ENCODE results near the gene NPTX1.
A peak's percentile ranks its signal among the peaks of the same experiment; 100 is the strongest.

NPTX1 gene

GRCh38 chr17:80478487-80479245 is 2.3 kb upstream of the NPTX1 start:
- no peak for DNase-seq

GRCh38 chr17:80477647-80478478 is 1.5 kb upstream of the NPTX1 start:
- DNase-seq: peak; percentile 57

GRCh38 chr17:80476877-80477646 is 655 bp upstream of the NPTX1 start:
- peak; percentile 18 for DNase-seq

DNA sequence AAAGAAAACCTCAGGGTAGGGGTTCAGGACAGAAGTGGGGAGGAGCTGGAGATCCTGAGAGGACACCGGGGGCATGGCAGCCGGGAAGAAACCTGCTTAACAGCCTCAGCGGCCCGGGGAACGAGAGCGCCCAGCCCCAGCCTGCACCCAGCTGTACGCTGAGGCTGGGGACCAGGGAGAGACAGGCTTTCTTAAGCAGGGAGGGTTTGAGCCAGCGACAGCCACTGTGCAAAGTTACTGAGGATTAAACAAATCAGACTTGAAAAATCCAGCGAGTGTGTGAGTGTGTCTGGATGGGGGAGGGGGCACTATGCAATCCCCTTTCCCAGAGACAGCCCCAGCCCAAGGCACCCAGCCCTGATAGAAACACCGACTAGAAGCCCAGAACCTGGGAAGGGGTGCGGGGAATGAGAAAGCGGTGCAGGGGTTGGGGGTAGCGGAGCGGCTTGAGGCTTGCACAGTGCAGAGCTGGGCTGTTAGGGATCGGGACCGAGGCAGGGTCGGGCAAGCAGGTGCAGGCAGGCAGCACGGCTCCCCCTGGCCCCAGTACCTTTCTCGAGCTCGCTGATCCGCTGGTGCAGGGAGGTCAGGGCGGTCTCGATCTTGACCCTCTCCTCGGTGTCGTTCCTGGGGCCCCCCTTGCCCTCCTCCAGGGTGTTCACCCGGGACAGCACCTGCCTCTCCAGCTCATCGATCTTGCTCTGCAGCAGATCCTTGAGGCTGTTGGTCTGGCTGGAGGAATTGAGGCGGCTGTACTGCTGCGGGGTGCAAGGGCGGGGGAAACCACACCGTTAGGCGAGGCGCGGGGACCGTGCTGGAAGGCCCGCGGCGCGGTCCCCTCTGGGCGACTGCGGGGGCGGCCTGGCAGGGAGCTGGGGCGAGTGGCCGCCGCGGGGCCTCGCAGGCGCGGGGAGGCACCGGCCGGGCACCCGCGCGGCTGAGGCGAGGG is 1.2 kb downstream of the NPTX1 start:
- no peak for DNase-seq

DNA sequence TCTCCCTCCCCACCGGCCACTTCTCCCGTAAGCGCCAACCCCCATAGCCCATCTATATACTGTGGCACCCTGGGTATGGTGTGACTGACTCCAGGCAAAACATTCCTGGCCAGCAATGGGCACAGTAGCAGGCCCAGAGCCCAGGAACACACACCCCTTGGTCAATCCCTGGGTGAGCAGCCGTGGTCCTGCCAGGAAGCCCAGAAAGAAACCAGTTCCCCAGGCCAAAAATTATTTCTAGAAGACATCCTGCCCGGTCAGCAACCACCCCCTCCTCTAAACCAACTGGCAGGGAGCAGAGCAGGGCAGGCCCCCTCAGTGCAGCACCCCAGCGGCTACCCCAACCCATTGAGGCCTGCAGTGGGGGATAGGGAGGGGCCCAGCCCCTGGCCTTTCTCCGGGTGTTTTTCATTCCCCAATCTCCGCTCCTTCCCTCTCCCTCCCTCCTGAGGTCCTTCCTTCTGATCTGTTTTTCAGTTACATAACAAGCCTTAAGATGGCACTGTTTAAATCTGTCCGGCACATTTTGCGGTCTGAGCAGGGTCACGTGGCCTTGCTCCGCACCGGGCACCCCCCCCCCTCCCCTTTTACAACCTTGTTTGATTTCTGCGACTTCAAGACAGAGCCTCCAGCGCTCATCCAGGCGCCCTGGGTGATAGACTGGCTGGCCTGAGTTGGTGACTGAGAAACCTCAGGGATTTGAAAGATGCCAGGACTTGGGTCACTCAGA is 2.0 kb downstream of the NPTX1 start:
- peak; percentile 50 for DNase-seq

DNA sequence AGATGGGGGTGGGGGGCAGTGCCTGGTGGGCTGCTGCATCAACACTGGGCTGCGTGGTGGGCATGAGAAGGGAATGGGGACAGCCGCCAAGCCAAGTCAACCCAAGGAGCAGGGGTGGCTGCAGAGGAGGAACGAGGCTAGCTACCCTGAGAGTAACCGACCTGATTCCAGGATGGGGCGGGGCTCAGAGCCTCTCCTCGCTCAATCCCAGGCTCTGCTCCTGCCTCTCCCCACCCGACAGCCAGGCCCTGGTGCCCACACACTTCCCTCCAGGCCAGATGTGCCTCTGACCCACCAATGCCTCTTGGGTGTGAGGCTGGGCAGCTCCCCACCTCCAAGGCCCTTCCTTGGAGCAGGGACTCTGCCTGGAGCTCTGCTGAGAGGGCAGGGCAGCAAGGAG is 2.7 kb downstream of the NPTX1 start:
- no peak for DNase-seq

DNA sequence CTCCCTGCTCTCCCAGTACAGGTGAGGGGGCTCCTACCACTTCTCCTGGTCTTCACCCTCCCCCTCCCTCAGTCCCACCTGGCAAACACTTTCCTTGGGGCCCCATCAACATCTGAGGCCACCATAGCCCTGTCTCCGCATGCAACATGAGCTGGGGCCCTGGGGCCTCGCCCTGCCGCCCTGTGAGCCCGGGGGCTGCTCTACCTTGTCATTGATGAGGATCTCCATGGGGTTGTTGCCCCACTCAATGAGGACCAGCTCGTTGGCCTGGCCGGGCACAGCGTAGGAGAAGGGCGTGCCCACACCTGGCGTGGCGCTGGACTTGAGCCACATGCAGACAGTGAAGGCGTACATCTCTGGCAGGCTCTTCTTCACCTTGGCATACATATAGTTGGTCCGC is 3.4 kb downstream of the NPTX1 start:
- DNase-seq: no peak

DNA sequence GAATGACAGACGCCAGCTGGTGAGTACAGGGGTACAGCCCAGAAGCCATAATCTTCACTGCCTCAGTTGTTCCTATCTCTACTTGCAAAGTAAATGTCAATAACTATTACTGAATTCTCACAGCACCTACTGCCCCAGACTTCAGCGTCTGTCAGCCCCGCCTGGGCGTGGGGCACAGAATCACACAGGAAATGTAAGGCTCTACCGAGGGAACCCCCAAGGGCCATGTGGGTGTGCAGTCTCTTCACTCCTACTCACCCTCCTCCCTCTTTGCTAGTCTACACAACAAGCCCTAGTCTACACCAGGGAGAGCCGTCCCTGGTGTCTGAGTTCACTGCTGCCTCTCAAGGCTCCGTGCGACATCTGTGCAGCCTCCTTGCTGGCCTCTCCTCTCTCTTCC is 4.5 kb downstream of the NPTX1 start:
- DNase-seq: no peak

GRCh38 chr17:80470603-80471002 is 5.8 kb downstream of the NPTX1 start:
- DNase-seq: no peak

- DNase-seq: no peak
These were observed 6.7 kb downstream of the NPTX1 start for GRCh38 chr17:80469667-80470066.

- no peak for DNase-seq
These were observed 7.5 kb downstream of the NPTX1 start for GRCh38 chr17:80468781-80469493.

DNA sequence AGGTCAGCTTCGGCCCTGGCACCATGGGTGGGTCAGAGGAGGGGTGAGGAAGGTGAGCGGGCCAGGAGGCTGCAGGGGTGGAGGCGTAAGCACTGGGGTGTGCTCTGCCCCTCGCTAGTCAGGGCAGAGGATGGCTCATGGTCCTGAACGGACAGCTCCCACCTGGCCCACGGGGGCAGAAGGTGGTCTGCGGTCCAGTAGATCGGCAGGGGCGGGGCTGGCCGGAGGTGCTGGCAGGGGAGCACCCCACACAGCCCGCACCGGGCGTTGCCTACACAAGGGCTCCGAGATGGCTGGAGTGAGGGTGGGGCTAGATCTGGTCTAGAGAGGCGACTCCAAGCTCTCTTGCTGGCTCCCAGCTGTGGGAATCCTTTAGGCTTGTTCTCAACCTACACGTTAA is 8.2 kb downstream of the NPTX1 start:
- no peak for DNase-seq

DNA sequence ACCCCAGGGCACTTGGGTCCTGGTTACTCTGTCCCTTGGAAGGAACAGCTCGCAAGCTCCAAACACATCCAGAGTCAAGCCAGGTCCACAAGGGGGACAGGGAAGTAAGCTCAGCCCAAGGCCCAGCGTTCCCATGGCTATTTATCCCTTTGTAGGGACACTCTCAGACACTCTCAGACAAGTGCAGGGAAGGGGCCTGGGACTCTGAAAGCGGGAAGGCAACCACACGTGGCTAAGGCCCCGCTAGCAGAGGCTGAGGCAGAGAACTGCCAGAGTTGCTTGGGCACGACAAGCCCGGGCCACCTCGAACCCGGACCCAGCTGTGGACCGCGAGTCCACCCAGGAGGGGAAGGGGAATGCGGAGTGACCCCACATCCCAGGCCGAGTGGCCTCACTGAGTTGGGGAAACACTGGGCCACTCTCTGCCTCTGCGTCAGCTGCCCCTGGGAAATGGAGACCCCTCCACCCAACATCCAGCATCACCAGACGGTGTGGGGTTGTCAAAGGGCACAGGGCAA is 10.2 kb downstream of the NPTX1 start:
- DNase-seq: no peak

DNA sequence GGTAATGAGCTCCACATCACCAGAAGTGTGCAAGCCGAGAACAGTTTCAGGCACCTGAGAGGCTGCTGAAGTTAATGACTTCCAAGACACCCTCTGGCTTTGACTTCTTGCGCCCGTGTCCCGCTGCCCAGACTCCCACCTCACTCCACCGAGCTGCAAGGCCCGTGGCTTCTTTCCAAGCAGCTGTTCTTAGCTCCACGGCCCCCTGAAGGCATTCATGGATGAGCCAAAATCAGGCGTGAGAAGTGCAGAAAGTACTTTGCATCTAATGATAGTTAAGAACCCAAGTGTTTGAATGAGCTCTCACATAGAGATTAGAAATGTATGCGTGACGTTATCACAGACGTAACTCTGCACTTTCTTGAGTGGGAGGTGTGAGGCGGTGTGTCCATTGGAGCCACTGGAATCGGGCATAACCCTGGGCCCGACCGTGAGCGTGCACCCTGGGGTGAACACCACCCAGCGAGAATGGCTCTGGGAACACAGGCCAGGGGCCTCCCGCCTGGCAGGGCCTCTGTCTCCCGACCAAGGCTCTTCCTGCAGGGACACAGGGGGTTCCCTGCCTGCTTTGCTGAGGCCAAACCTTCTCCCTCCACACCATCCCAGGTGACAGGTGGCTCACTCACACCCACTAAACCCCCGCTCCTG is 11.0 kb downstream of the NPTX1 start:
- no peak for DNase-seq

DNA sequence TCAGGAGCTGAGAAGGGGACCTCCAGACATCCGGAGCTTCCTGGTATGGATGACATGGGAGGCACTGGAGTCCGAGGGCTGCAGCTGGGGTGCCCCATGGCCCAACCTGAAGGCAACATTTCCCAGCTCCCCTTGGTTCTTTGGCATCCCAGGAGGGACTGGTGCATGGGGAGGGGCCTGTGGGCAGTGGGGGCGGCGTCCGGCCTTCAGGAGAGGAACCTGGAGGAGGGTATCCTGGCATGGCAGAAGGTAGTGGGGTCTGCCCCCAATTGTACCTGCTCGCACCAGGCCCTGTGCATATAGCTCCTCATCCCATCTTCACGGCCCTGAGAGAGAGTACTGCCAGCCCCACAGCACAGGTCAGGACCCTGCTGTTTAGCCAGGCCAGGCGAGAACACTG is 11.9 kb downstream of the NPTX1 start:
- no peak for DNase-seq

- no peak for DNase-seq
These were observed 12.5 kb downstream of the NPTX1 start for GRCh38 chr17:80463784-80464400.

- no peak for DNase-seq
These were observed 14.8 kb downstream of the NPTX1 start for GRCh38 chr17:80461528-80462160.

DNA sequence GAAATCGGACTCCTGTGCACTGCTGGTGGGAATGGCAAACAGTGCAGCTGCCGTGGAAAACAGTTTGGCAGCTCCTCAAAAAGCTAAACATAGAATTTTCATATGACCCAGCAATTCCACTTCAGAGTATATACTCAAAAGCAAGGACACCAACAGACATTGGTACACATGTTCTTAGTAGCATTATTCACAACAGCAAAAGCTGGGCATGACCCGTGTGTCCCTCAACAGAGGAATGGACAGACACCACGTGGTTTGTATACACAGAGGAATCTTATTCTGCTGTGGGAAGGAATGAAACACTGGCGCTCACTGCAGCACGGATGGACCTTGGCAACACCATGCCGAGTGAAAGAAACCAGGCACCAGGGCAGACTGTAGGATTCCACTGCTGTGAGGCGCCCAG is 16.0 kb downstream of the NPTX1 start:
- no peak for DNase-seq

GRCh38 chr17:80459234-80459633 is 17.2 kb downstream of the NPTX1 start:
- DNase-seq: no peak
